GM21447 (cell line): ENCODE results near the gene DGCR8.

Experiments
- ATAC-seq: cut with Tn5 transposase; IDR thresholded peaks from one replicate; pipeline ENCODE4 v1.9.1; 2021; ENCODE audit not compliant: unreplicated experiment

Gene DGCR8

DNA sequence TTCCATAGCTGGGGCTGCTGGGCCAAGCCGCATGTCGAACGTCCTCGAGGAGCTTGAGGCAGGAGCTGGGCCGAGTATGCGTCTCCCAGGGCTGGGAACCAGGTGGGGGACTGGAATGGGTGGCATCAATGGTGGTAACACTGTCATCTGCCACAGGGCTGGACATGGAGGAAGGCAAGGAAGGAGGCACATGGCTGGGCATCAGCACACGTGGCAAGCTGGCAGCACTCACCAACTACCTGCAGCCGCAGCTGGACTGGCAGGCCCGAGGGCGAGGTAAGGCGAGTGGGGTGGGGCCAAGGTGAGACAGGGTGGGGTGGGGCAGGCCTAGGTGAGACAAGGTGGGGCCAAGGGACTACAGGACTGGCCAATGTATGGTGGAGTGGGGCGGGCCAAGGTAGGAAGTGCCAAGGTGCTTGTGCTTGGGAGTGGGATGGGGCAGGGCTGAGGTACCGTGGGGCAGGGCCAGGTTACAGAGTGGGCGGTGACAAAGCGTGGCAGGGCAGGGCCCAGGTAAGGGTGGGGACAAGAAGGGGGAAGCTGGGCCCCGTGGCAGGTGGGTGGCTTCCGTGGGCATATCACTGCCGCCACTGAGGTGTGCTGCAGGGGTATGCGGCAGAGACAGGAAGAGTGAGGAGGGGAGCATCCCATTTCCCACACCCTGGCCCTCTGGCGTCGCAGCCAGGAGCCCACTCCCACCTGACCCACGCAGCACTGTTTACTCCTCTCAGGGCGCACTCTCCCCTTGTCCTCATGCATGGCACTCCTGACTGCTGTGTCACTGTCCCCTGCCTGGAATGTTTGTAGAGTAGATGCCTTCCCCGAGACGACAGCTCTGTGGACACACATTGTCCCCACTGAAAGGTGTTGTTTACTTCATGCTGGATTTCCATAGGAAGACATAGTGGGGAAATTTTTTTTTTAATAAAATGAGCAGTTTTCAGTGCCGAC, 27.5 kb upstream of the DGCR8 start:
- ATAC-seq = no peak

DNA sequence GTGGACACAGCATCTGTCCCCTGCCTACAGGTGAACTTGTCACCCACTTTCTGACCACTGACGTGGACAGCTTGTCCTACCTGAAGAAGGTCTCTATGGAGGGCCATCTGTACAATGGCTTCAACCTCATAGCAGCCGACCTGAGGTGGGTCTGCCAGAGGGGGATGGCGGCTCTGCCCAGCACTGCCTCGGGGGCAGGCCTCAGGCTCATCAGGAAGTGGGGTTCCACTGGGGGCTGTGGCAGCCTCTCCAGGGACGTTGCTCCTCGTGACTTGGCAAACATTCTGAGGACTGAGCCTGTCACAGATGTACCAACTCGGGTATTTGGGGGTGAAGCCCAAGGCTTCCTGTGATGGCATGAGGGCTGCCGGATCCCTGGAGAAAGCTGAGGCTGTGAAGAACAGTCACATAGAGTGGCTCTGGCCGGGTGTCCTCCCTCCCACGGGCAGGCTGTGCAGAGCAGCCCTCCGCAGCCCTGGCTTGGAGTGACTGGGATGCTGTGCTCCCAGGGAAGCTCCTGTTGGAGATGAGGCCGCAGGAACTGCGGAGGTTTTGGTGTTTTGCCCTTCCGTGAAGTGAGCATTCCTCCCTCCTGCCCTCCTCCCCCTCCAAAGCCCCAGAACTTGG, 26.5 kb upstream of the DGCR8 start:
- ATAC-seq = no peak

DNA sequence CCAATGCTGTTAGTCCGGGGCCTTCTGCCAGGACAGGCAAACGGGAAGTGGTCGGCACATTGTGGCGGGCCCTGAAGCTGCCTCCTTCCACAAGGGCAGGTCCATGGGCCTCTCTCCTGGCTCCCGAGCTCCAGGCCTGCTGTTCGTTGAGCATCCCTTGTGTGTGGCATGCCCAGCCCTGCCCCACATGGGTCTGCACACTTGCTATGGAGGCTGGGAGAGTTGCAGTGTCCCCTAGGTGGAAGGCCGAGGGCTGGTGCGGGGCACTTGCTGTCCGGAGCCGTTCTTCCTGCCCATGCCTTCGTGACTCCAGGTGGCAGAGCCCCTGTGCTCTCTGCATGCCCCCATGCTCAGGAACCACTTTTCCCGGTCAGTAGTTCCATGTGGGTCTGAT, 26.0 kb upstream of the DGCR8 start:
- ATAC-seq = no peak

DNA sequence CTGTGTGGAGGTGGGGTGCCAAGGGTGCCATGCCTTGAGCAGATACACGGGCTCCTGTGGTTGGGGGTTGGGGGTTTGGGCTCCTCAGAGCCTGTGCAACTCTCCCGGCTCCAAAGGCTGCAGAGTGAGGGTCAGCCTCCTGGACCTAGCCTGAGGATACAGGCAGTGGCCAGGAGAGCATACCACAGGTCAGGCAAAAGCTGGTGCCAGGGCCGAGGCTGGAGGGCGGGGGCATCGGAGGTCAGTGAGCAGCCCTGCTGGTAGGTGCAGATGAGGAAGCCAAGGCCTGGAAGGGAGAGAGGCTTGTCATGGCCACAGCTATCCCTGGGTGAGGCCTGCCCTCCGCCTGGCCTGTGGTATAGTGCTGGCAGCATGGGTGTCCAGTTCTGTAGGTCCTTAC, 25.6 kb upstream of the DGCR8 start:
- ATAC-seq = no peak

DNA sequence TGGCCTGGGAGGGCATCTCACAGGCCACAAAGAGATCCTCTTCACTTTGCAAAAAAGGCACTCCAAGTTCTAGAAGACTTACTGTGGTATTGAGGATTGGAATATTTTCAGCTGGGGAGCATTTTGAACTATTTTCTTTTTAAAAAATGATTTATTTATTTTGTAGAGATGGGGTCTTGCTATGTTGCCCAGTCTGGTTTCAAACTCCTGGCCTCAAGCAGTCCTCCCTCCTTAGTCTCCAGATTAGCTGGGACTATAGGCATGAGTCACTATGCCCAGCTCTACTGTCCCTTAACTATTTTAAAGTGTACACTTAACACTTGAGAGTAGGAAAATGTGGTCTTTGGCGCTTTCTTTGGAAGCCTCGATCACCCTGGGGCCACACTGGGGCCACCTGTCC, 24.9 kb upstream of the DGCR8 start:
- ATAC-seq = no peak

DNA sequence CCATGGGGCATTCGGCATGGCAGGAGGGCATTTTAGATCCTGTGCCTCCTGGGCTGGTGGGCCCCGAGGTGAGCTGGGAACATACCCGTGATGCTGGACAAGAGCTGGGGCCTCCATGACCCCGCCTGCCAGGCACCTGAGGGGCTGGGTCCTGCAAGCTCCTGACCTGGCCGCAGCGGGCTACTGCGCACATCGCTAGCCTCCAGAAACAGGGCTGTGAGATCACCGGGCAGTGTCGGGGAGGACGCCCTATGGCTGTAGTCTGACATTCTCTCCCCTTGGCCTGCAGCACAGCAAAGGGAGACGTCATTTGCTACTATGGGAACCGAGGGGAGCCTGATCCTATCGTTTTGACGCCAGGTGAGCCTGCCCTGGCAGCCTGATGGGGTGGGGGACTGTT, 24.4 kb upstream of the DGCR8 start:
- ATAC-seq = no peak

DNA sequence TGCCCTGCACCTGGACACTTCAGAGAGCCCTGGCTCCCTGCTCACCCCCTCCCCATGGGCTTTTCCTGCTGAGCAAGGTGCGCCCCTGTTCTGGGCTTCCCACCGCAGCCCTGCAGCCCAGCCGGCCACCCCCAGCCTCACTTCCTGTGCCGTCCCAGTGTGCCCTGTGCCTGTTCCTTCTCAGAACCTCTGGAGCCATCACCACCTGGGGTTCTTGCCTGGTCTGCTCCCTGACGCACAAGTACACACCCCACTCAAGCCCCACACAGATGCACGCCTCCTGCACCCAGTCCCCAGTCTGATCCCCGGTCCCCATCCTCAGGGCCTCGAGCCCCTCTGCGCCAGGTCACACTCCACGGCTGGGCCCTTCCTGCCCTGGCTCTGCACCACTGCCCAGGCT, 23.9 kb upstream of the DGCR8 start:
- ATAC-seq = no peak

GRCh38 chr22:20056696-20057386, 23.2 kb upstream of the DGCR8 start:
- no peak for ATAC-seq

DNA sequence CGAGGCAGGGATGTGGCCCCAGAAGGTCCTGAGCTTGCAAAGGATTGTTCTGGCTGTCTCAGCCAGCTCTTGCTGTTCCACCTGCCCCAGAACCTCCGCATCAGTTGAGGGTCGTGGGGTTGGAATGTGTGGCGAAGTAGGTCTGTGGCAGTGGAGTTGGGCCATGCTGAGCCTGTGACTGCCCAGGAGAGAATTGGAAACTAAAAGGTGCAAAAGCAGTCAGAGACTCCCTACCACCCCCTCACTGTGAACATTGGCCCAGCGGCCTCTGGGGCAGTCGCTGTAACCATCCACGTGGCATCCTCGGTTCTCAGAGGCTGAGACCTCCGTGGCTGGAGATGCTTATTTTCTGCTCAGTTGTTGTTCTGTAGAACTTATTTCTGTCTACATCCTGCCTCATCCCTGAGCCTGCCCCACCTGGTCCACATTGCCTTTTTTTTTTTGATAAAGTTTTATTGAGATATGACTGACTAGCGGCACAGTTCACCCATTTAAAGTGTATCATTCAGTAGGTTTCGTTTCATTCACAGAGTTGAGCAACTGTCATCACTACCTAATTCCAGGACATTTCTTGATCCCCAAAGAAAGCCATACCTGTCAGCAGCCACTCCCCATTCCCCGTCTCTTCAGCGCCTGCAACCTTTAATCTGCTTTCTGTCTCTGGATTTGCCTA, 22.3 kb upstream of the DGCR8 start:
- no peak for ATAC-seq

- no peak for ATAC-seq
Observed at GRCh38 chr22:20058989-20059770, 20.9 kb upstream of the DGCR8 start.

GRCh38 chr22:20060700-20061480, 19.2 kb upstream of the DGCR8 start:
- no peak for ATAC-seq

DNA sequence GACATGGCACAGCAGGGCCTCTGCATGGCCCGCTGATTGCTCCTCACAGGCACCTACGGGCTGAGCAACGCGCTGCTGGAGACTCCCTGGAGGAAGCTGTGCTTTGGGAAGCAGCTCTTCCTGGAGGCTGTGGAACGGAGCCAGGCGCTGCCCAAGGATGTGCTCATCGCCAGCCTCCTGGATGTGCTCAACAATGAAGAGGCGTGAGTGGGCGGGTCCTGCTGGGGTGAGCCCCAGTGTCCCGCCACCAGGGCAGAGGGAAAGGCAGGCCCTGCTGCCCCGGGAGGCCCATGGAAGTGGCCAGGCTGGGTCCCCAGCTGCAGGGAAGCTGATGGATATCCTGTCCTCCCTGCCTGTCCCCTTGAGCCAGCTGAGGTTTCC, 18.6 kb upstream of the DGCR8 start:
- no peak for ATAC-seq

GRCh38 chr22:20062043-20062765, 17.8 kb upstream of the DGCR8 start:
- ATAC-seq = no peak

- ATAC-seq = no peak
Observed at GRCh38 chr22:20062766-20063083, 17.3 kb upstream of the DGCR8 start.

GRCh38 chr22:20063271-20064139, 16.5 kb upstream of the DGCR8 start:
- ATAC-seq = no peak

DNA sequence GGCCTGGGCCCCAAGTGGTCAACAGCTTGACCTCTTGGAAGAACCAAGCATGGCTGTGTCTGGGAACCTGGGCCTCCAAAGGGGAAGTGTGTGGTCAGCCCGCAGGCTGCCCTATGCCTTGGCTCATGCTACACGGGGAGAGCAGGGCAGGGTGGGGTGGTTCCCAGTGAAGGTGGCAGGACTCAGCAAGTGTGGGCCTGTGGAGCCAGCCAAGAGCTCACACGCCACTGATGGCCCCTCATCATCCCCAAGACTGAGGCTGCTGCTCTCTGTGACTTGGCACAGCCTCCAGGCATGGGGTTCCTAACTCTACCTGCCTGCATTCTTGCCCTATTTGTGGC, 15.9 kb upstream of the DGCR8 start:
- no peak for ATAC-seq

DNA sequence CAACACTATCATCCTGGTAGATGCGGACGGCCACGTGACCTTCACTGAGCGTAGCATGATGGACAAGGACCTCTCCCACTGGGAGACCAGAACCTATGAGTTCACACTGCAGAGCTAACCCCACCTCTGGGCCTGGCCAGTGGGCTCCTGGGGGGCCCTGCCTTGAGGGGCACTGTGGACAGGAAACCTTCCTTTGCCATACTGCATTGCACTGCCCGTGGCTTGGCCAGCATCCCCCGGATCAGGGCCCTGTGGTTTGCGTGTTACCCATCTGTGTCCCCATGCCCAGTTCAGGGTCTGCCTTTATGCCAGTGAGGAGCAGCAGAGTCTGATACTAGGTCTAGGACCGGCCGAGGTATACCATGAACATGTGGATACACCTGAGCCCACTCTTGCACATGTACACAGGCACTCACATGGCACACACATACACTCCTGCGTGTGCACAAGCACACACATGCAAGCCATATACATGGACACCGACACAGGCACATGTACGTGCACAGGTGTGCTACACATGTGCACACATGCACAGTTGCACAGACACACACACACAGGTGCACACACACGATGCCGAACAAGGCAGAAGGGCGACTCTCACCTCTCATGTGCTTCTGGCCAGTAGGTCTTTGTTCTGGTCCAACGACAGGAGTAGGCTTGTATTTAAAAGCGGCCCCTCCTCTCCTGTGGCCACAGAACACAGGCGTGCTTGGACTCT, 15.3 kb upstream of the DGCR8 start:
- ATAC-seq = no peak
